ENCODE data around the gene FBXW10B.
"Not testable (repeated sequence)": the region's sequence is repeated elsewhere in the genome, so short reads cannot be mapped to it uniquely, and the experiment has no call there.

Gene FBXW10B

DNA sequence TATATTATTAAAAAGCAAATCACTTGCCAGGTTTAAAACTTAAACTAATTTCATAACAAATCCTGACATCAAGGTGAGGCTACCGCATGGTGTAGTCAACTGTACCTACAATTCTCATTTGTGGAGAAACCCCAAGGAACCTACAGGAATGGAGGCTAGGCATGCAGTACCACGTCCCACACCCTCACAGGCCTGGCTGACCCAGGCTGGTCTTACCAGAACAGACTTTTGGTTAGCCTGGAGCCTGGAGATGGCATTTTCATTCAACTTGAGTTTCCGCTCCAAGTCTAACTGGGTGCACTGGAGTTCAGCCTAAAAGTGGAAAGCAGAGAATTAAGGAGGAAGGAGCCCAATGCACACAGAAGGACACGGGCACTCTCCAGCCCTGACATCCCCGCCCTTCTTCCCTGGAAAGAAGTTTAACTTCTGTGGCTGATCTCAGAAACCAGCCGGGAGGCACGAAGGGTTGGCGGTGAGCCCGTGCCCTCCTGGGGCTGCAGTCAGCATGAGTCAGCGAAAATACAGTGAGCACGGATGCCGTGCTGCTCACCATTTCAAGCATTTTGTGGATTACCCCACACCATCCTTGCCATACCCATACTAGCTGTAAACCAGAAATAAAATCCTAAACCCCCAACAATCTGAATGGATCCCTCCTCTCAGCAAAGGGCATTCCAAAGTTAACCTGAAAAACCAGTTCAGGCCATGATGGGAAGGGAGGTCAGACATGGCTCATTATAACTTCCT is 23.2 kb upstream of the FBXW10B start:
- in situ Hi-C loops (cut with MboI; ENCODE audit: low sequenced_read_pairs) = not testable (repeated sequence)

DNA sequence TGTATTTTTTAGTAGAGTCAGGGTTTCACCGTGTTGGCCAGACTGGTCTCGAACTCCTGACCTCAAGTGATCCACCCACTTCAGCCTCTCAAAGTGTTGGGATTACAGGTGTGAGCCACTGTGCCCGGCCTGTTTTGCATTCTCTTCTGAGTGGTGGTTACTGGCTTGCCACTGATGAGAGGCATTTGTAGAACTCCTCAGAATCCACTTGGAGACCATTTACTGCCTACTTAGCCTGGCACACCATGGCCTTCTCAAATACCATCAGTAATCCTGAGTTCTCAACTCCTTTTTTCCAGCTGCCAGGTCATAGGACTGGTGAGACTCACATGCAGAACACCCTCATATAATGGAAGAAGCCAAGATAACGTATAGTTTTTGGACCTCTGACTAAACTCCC is 22.5 kb upstream of the FBXW10B start:
- in situ Hi-C loops (cut with MboI; ENCODE audit: low sequenced_read_pairs) = not testable (repeated sequence)

DNA sequence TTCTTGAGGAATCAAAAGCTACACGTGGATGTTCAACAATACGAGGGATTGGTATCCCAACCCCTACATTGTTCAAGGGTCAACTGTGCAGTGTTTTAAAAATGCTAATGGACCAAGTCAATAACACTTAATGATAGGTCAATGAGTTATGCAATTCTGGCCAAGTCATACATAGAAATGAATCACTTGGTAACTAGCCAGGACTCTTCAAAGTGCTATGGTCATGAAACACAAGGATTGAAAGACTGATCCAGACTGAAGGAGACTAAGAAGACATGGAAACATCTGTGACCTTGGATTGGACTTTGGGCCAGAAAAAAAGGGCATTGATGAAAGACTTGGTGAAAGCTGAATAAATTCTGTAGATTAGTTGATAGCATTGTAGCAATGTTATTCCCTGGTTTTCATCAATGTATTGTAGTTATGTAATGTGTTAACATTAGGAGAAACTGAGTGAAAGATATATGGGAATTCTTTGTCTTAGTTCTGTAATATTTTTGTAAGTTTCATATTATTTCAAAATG is 11.5 kb upstream of the FBXW10B start:
- in situ Hi-C loops (cut with MboI; ENCODE audit: low sequenced_read_pairs) = not testable (repeated sequence)

DNA sequence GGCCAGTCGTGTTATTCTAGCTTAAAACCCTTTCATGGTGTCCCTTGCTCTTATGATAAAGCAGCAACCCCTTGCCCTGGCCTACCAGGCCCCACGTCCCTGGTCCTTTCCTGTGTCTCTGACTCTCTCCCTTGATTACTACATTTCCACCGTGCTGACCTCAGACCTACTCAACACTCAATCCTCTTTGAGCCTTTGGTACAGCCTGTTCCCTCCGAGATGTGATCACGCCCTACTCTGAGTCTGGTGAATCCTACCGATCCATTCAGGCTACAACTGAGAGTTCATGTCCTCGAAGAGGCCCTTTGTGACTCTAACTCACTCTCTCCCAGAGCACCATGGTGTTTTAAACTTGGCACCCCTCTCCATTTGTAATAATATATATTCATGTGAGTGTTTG is 10.5 kb upstream of the FBXW10B start:
- in situ Hi-C loops (cut with MboI; ENCODE audit: low sequenced_read_pairs) = not testable (repeated sequence)

DNA sequence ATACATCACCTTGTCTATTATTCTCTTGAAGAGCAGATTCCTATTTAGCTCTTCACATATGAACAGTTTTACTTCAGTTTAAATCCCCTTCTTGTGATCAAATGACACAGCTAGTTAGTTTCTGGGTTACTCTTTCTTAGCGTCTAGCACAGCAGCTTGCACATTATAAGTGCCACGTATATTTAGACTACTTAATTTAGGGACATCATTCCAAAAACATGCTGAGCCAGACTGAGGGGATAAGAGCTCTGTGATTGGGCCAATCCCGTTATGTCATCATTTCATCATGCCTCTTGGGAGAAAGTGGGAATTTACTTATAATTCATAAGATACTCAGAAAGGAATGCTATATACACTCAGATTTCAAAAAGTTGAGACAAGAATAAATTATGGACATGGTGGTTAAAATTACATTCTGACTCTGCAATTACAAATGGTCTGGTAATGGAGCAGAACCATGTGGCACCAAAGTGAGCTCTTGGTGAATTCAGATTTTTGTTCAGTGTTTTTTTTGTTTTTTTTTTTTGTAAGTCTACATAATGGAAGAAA is 4.2 kb upstream of the FBXW10B start:
- in situ Hi-C loops (cut with MboI; ENCODE audit: low sequenced_read_pairs) = not testable (repeated sequence)

DNA sequence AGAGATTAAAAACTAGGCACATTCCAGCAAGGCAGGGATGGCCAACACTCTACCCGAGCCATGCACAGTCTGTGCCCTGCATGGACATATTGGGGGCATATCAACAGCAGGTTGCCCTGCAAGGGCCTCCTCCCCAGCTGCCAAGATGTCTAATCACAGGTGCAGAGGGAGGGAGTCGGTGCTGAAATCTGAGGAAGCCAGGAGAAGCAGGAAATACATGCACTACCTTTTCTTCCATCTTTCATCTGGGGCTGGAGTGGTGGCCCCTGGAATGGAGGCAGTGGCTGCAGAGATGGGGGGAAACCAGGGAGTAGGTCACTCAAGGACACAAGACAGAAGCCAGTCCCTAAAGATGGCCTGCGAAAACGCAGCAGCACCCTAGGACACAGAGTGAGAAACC is 3.8 kb upstream of the FBXW10B start:
- in situ Hi-C loops (cut with MboI; ENCODE audit: low sequenced_read_pairs) = not testable (repeated sequence)

DNA sequence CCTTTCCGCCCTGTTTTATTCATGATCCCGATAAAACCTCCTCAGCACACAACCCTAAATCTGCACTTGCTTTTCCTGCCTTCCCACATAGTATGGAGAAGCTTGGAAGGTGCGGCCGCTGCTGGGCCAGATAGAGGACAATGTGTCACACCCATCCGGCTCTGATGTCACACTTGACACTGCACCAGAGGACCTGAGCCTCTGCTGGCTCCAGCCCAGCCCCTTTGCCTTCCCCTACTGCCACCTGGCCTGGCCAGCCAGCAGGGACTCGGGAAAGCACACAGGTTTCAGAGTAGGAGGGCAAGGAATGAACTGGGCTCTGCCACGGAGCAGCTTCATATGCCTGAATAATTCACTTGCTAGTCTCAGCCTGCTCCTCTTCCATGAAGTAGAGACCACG is 2.6 kb upstream of the FBXW10B start:
- in situ Hi-C loops (cut with MboI; ENCODE audit: low sequenced_read_pairs) = not testable (repeated sequence)

DNA sequence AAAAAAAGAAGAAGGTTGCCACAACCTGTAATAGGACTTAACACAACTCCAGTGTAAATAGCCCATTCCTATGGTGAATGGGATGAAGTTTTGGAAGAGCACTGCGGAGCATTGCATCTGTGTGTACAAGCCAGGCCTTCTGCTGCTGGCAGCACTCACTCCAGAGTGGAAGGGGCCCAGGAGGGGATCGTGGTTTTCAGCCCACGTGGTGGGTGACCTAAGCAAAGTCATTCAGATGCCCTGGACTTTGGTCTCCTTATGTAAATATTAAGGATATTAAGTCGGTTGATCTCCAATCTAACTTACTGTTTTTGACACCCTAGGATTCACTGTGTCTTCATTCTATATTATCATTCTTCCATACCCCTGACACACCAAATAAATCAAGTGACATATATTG is 2.7 kb downstream of the FBXW10B start:
- in situ Hi-C loops (cut with MboI; ENCODE audit: low sequenced_read_pairs) = not testable (repeated sequence)

DNA sequence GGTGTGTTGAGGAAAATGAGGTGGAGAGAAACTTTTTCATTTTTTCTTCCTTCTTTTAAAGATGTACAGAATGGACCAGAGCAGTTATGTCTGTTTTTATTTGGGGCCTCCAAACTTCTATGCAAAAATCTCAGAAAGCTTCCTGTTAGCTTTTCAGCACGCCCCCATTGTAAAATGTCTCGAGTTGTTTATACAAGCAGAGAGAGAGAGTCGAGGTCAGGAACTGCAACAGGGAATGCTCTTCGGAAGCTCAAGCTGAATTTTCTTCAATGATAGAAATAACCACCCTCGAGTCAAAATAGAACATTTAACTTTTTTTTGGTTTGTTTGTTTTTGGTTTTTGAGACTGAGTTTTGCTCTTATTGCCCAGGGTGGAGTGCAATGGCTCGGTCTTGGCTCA is 3.7 kb downstream of the FBXW10B start:
- in situ Hi-C loops (cut with MboI; ENCODE audit: low sequenced_read_pairs) = not testable (repeated sequence)

DNA sequence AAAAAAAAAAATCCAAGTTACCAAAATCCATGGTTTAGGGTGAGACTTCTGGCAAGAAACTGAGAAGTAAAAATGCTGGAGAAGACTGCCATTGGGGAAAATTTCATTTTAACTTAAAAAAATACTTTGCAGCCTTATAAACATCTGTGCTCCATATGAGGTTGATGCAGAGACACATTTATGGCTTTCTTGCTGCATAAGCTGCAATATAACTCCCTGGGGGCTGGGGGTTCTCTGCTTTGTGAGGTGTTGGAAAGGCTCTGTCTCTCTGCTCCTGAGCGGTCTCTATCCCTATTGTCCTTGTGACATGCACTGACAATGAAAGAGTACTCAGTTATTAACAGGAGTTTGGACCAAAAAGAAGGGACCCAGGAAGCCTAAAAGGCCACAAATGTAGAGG is 6.4 kb downstream of the FBXW10B start:
- in situ Hi-C loops (cut with MboI; ENCODE audit: low sequenced_read_pairs) = not testable (repeated sequence)

DNA sequence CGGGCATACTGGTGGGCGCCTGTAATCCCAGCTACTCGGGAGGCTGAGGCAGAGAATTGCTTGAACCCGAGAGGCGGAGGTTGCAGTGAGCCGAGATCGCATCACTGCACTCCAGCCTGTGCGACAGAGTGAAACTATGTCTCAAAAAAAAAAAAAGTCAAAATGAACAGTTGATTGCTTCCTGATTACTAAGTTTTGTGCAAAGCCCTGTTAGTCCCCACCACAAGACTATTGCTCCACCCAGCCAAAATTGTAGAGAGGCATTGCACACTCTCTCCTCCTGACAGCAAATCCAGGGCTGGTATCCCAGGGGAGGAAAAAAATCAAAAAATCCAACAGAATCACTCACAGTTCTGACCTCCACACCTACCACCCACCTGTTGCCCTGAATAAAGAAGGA is 26.5 kb downstream of the FBXW10B start:
- in situ Hi-C loops (cut with MboI; ENCODE audit: low sequenced_read_pairs) = not testable (repeated sequence)

DNA sequence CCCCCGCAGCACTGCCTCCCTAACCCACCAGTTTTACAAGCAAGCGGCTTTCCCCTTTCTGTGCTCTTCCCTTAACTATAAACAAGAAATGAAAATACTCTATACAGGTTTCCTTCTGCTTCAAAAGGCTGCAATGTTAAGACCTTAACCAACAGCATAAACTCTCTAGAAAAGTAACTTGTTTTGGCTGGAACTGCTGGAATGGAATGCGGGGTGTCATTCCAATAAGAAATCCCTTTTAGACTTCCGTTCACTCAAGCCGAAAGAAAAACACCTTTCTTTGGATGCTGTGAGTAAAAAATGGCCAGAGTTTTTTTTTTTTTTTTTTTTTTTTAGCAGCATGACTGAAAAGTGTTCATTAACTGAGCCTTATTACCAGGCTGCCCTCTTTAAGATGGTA is 27.5 kb downstream of the FBXW10B start:
- in situ Hi-C loops (cut with MboI; ENCODE audit: low sequenced_read_pairs) = not testable (repeated sequence)

DNA sequence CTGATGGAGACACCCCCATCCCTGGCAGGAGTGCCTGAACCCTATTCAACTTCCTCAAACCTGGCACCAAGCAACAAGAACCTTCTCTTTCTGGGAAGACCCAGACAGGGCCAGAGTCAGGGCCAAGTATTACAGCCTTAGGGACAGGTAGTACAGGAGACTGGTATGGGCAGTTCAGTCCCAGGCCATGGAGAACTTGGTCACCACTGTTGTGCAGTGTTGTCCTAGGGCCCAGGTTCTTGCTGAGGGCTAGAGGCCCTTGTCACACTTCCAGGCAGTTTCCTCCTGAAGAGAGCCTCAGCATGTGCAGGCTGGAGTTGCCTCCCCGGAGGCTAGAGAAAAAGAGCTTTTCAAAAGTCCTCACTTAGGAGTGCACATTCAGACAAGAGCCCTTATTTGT is 28.7 kb downstream of the FBXW10B start:
- in situ Hi-C loops (cut with MboI; ENCODE audit: low sequenced_read_pairs) = not testable (repeated sequence)

DNA sequence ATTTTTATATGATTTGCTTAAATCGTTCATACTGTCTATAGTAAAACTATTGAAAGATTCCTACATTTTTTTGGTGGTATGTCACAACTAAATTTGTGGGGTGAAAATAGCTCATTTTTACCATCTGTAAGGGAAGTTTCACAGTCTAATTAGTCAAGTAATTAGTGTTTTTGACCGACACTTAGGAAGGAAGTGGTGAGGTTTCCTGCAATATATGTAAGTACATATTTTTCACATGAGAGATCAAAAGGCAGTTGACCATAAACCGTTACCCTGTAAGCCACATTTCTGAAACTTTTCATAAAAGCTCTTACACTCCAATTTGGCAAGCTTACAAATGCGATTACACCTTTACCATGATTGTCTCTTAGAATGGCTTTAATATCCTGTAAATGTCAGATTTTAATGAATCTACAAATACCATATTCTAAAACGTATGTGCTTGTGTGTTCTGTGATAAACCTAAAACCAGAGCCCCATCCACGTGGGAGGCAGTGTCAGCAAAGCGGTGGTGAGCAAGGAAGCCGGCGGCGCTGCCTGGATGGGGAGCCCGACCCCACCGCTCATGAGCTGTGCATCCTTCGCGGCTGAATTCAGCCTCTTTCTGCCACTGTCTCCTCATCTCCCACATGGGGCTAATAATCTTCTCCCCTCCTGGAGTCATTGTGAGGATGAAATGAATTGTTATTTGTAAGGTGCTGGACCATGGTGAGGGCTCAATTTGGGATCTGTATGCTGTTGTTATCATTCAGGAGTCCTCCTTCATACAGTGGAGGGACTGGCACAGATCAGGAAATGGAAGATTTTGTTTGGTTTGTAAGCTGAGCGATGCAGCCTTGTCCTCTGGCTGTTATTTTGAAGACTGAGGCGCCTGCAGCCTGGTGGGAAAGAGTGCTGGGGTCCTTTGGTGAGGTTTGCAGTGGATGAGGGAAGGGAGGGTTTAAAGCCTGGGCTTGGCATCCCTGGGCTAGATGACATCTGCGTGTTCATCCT is 29.7 kb downstream of the FBXW10B start:
- in situ Hi-C loops (cut with MboI; ENCODE audit: low sequenced_read_pairs) = not testable (repeated sequence)

DNA sequence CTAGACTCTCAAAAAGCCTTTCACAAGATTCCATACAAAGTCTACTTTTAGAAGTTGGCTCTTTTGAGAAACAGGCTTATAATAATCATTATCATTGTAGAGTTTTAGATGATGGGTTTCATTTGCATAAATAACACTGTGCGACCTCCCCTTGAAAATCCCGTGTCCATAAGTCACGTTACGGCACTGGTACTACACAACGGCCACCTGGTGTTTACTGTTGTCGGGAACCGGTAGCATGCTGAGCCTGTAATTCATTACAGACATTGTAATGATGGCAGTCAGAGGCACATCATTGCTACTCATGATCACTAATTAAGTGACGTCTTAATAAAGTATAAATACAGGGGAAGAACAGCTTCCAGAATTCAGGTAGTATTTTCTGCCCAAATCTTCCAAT is 31.5 kb downstream of the FBXW10B start:
- in situ Hi-C loops (cut with MboI; ENCODE audit: low sequenced_read_pairs) = not testable (repeated sequence)

DNA sequence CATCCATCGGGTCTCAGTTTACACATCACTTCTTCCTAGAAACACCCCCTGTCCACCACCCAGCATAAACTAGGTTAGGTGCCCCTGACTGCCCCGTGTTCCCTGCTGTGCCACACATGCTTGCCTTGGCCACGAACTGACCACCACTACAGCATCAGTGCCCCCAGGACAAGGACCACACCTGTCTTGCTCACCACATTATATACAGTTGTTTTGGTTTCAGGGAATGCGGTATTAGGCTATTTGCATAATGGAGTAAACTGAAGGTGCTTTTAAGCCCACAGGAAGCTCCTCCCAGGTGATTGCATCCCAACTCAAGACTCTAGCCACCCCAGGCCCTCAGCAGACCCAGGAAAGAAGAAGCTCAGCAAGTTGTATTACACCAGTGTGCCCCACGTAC is 36.2 kb downstream of the FBXW10B start:
- in situ Hi-C loops (cut with MboI; ENCODE audit: low sequenced_read_pairs) = not testable (repeated sequence)

DNA sequence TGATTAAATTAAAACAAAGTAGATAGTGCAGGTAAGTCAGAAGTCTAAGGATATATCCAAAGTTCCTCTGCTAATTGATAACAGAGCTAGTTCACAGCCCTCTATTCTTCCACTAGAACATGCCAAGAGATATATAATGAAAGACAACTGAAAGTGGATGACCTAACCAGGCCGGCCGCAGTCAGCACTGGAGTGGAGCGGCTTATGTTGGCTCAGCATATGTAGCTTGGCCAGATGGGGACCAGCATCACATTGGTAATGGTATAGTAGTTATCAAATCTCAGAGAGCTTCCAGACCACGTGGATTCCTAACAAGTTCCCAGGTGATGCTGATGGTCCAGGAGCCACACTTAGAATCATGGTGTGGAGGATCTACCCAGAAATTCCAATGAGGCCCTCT is 38.0 kb downstream of the FBXW10B start:
- in situ Hi-C loops (cut with MboI; ENCODE audit: low sequenced_read_pairs) = not testable (repeated sequence)

DNA sequence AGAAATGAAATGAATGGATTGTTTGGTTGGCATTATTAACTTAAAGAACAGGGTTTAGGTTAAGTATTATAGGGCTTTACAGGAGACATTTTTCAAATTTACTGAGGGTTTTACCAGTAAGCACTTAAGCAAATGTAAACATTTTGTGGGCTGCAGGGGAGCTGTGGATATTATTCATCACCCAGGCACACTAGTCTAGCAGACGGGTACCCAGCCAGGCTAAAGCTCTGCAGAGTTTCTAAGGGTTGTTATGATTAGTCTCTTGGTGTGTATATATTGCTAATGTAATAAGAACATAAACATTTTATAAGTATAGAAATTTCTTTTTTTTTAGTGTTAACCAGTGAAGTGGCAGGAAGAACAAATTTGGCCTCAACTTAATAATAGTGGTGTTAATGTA is 42.7 kb downstream of the FBXW10B start:
- in situ Hi-C loops (cut with MboI; ENCODE audit: low sequenced_read_pairs) = not testable (repeated sequence)

DNA sequence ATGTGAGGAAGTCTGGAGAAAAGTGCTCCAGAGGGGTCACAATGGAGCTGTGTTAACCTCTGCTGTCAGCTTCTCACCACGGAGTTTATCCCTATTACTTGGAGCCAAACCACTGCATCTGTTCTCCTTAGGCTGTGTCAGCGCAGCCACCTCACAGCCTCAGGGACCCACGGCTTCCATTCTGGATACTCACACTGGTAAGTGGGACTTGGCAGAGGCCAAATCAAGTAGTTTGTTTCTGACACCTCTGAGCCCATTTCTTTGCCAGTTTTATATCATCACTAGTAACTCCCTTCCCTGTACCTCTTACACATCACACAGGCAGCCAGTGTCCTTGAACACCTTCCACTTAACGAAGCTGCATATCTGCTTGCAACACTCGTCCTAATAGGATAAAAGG is 44.8 kb downstream of the FBXW10B start:
- in situ Hi-C loops (cut with MboI; ENCODE audit: low sequenced_read_pairs) = not testable (repeated sequence)

DNA sequence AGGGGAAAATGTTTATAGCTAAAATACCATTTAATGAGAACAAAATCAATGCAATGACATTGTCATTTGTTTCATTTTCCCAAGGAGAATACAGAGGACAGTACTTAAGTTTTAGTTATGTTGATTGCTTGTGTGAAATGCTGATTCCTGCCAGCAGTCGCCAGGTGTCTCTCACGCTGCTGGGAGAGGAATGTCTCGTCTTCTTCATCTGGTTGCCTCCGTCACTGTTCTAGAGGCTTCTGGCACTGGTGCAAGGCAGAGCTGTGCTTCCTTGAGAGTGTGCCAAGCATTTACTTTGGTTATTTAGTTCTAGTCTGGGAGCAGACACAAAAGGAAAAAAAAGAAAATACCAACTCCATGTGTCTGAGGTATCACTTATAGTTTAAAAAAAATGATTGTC is 45.6 kb downstream of the FBXW10B start:
- in situ Hi-C loops (cut with MboI; ENCODE audit: low sequenced_read_pairs) = not testable (repeated sequence)

Data from HL-60/S4 (cell line).